ENCODE data around the gene MYL9.
"Not testable (repeated sequence)": the region's sequence is repeated elsewhere in the genome, so short reads cannot be mapped to it uniquely, and the experiment has no call there.

The MYL9 gene

GRCh38 chr20:36519012-36519719 is 22.2 kb upstream of the MYL9 start:
- H3K36me3 ChIP-seq (ENCODE audit: low read depth), result peaks cover 91% of the 10 kb centered on the region
- H3K27ac ChIP-seq (ENCODE audit: poor library complexity, severe bottlenecking), result no peak overlapping the region
- H3K9me3 ChIP-seq (ENCODE audit: severe bottlenecking), result no peaks in the 10 kb centered on the region
- no peak overlapping the region for H3K4me3 ChIP-seq (ENCODE audit: severe bottlenecking)
- DNase-seq (ENCODE audit: low spot score) (no peak), ATAC-seq (ENCODE audit: low read depth) (no peak)
- no peaks in the 10 kb centered on the region for H3K27me3 ChIP-seq (ENCODE audit: insufficient read depth, poor library complexity, severe bottlenecking)
- H3K4me1 ChIP-seq (ENCODE audit: insufficient read depth, poor library complexity, severe bottlenecking), result no peaks in the 10 kb centered on the region
- no peak for TF ChIP-seq CTCF (IDR thresholded peaks at IDR 0.05; ENCODE audit: poor library complexity, severe bottlenecking)

GRCh38 chr20:36519944-36520343 is 21.4 kb upstream of the MYL9 start:
- ATAC-seq (ENCODE audit: low read depth) (peak; percentile 35; the same call in 1 of the 3 replicates), DNase-seq (ENCODE audit: low spot score) (no peak)
- Histone ChIP-seq H3K4me1 (ENCODE audit: insufficient read depth, poor library complexity, severe bottlenecking) (no peaks in the 10 kb centered on the region), H3K27ac (ENCODE audit: poor library complexity, severe bottlenecking) (no peak overlapping the region), H3K36me3 (ENCODE audit: low read depth) (peaks cover 91% of the 10 kb centered on the region), H3K27me3 (ENCODE audit: insufficient read depth, poor library complexity, severe bottlenecking) (no peaks in the 10 kb centered on the region), H3K9me3 (ENCODE audit: severe bottlenecking) (no peaks in the 10 kb centered on the region), H3K4me3 (ENCODE audit: severe bottlenecking) (no peak overlapping the region)
- TF ChIP-seq CTCF (IDR thresholded peaks at IDR 0.05; ENCODE audit: poor library complexity, severe bottlenecking), result no peak

- H3K36me3 ChIP-seq (ENCODE audit: low read depth), result peaks cover 91% of the 10 kb centered on the region
- H3K27ac ChIP-seq (ENCODE audit: poor library complexity, severe bottlenecking), result no peak overlapping the region
- H3K4me1 ChIP-seq (ENCODE audit: insufficient read depth, poor library complexity, severe bottlenecking), result no peaks in the 10 kb centered on the region
- H3K9me3 ChIP-seq (ENCODE audit: severe bottlenecking), result no peaks in the 10 kb centered on the region
- no peak overlapping the region for H3K4me3 ChIP-seq (ENCODE audit: severe bottlenecking)
- DNase-seq (ENCODE audit: low spot score), result no peak
- no peak for ATAC-seq (ENCODE audit: low read depth)
- TF ChIP-seq CTCF (IDR thresholded peaks at IDR 0.05; ENCODE audit: poor library complexity, severe bottlenecking), result no peak
- H3K27me3 ChIP-seq (ENCODE audit: insufficient read depth, poor library complexity, severe bottlenecking), result no peaks in the 10 kb centered on the region
These were observed 19.8 kb upstream of the MYL9 start for GRCh38 chr20:36521526-36521925.

GRCh38 chr20:36522412-36522811 is 18.9 kb upstream of the MYL9 start:
- not testable (repeated sequence) for H3K27ac ChIP-seq (ENCODE audit: poor library complexity, severe bottlenecking); H3K27me3 ChIP-seq (ENCODE audit: insufficient read depth, poor library complexity, severe bottlenecking); DNase-seq (ENCODE audit: low spot score); H3K9me3 ChIP-seq (ENCODE audit: severe bottlenecking); H3K4me3 ChIP-seq (ENCODE audit: severe bottlenecking); H3K4me1 ChIP-seq (ENCODE audit: insufficient read depth, poor library complexity, severe bottlenecking); ATAC-seq (ENCODE audit: low read depth)
- H3K36me3 ChIP-seq (ENCODE audit: low read depth), result peaks cover 99% of the 10 kb centered on the region

GRCh38 chr20:36523341-36523740 is 18.0 kb upstream of the MYL9 start:
- no peak for TF ChIP-seq CTCF (IDR thresholded peaks at IDR 0.05; ENCODE audit: poor library complexity, severe bottlenecking)
- Histone ChIP-seq H3K4me1 (ENCODE audit: insufficient read depth, poor library complexity, severe bottlenecking) (no peaks in the 10 kb centered on the region), H3K27ac (ENCODE audit: poor library complexity, severe bottlenecking) (no peak overlapping the region), H3K27me3 (ENCODE audit: insufficient read depth, poor library complexity, severe bottlenecking) (no peaks in the 10 kb centered on the region), H3K36me3 (ENCODE audit: low read depth) (peaks cover 94% of the 10 kb centered on the region), H3K4me3 (ENCODE audit: severe bottlenecking) (no peak overlapping the region), H3K9me3 (ENCODE audit: severe bottlenecking) (no peaks in the 10 kb centered on the region)
- no peak for DNase-seq (ENCODE audit: low spot score)
- no peak for ATAC-seq (ENCODE audit: low read depth)

Measured in RWPE2 (cell line).